Karpas-422 (cell line): Measurements from ENCODE around the gene OR8B2. TPM values are rescaled to one million over a fixed set of nuclear protein-coding genes. Genes with fewer than 3 reads are reported as not detected.
A peak's percentile ranks its signal among the peaks of the same experiment; 100 is the strongest.
"Not testable (repeated sequence)": the region's sequence is repeated elsewhere in the genome, so short reads cannot be mapped to it uniquely, and the experiment has no call there.

Experiments used
- DNase-seq: peaks from one replicate; pipeline ENCODE4 v3.0.0-alpha.2; 2015
- H2AFZ ChIP-seq: fragments of 200-600 bp; sonication (generic); 2 replicates; pipeline ENCODE4 v1.6.1; 2014; ENCODE audit warnings: antibody characterized with exemption, low read length, mixed read lengths
- H3K27ac ChIP-seq: fragments of 200-600 bp; sonication (generic); 2 replicates; pipeline ENCODE4 v1.5.1; 2014; ENCODE audit warnings: mild to moderate bottlenecking, low read length, moderate library complexity
- H3K27me3 ChIP-seq: fragments of 200-600 bp; sonication (generic); 2 replicates; pipeline ENCODE4 v1.6.1; 2014; ENCODE audit warnings: low read length, mixed read lengths
- H3K36me3 ChIP-seq: fragments of 200-600 bp; sonication (generic); 2 replicates; pipeline ENCODE4 v1.6.1; 2014; ENCODE audit warnings: low read length, mixed read lengths; ENCODE audit not compliant: insufficient read depth
- H3K4me1 ChIP-seq: fragments of 200-600 bp; sonication (generic); 2 replicates; pipeline ENCODE4 v1.6.1; 2014; ENCODE audit warnings: mild to moderate bottlenecking, low read length, mixed read lengths
- H3K4me2 ChIP-seq: fragments of 200-600 bp; sonication (generic); 2 replicates; pipeline ENCODE4 v1.6.1; 2014; ENCODE audit warnings: low read length, low read depth, mild to moderate bottlenecking; ENCODE audit not compliant: poor library complexity, severe bottlenecking
- H3K4me3 ChIP-seq: fragments of 200-600 bp; sonication (generic); 2 replicates; pipeline ENCODE4 v1.5.1; 2014; ENCODE audit warnings: mild to moderate bottlenecking, antibody characterized with exemption, low read length, mixed read lengths
- H3K79me2 ChIP-seq: fragments of 200-600 bp; sonication (generic); 2 replicates; pipeline ENCODE4 v1.6.1; 2014; ENCODE audit warnings: mild to moderate bottlenecking, low read length, mixed read lengths
- H3K9ac ChIP-seq: fragments of 200-600 bp; sonication (generic); 2 replicates; pipeline ENCODE4 v1.6.0; 2014; ENCODE audit warnings: low read length
- H3K9me2 ChIP-seq: fragments of 200-600 bp; sonication (generic), shearing (Covaris generic); replicated peaks from 2 replicates; pipeline ENCODE4 v1.6.0; 2014; ENCODE audit warnings: mild to moderate bottlenecking, low read length, moderate library complexity; ENCODE audit not compliant: insufficient read depth
- H3K9me3 ChIP-seq: fragments of 300-700, 200-600 bp; sonication (generic); 2 replicates; pipeline ENCODE4 v1.6.1; 2014; ENCODE audit warnings: low read length, mixed read lengths
- H4K20me1 ChIP-seq: fragments of 200-600 bp; sonication (generic); 2 replicates; pipeline ENCODE4 v1.6.1; 2014; ENCODE audit warnings: mild to moderate bottlenecking, antibody characterized with exemption, low read length, low read depth; ENCODE audit not compliant: insufficient read depth
- total RNA-seq: library from RNA; depleted of rRNA; stranded (reverse); fragments of >200 nt; shearing (Covaris generic); gene quantifications from 2 replicates; pipeline ENCODE4 v1.2.3, GENCODE V29; 2014; ENCODE audit warnings: low replicate concordance; rRNA removed

OR8B2 gene
- total RNA-seq, result not detected in 2 replicates

- Histone ChIP-seq H4K20me1 (no peaks in the 10 kb centered on the region), H3K4me1 (no peaks in the 10 kb centered on the region), H3K9me3 (no peaks in the 10 kb centered on the region), H3K4me2 (no peak within 1 kb of the TSS), H3K9me2 (no peaks in the 10 kb centered on the region), H3K9ac (no peak within 1 kb of the TSS), H2AFZ (no peak within 1 kb of the TSS), H3K4me3 (no peak within 1 kb of the TSS), H3K79me2 (no peaks in the 10 kb centered on the region), H3K36me3 (no peaks in the 10 kb centered on the region), H3K27ac (no peak within 1 kb of the TSS), H3K27me3 (no peaks in the 10 kb centered on the region)
- no peak for DNase-seq
Measured at GRCh38 chr11:124384399-124384798, at the start of gene OR8B2. OR8B2 (minus strand) TSS chr11:124384499; CDS start chr11:124383343, 1,156 bp downstream.

- H3K4me3 ChIP-seq, result no peak overlapping the region
- no peak overlapping the region for H3K9ac ChIP-seq
- no peaks in the 10 kb centered on the region for H3K9me3 ChIP-seq
- no peaks in the 10 kb centered on the region for H3K27me3 ChIP-seq
- no peak overlapping the region for H2AFZ ChIP-seq
- no peaks in the 10 kb centered on the region for H3K36me3 ChIP-seq
- no peak overlapping the region for H3K4me2 ChIP-seq
- no peaks in the 10 kb centered on the region for H3K79me2 ChIP-seq
- H3K9me2 ChIP-seq, result no peaks in the 10 kb centered on the region
- H4K20me1 ChIP-seq, result no peaks in the 10 kb centered on the region
- no peak for DNase-seq
- no peak overlapping the region for H3K27ac ChIP-seq
- H3K4me1 ChIP-seq, result no peaks in the 10 kb centered on the region
Measured at GRCh38 chr11:124429599-124429998, 45.3 kb upstream of the OR8B2 start.

- no peaks in the 10 kb centered on the region for H3K27me3 ChIP-seq
- H3K9me3 ChIP-seq, result no peaks in the 10 kb centered on the region
Measured at GRCh38 chr11:124424384-124424921, 40.2 kb upstream of the OR8B2 start, which contains the start of gene OR8B4. OR8B4 (minus strand) TSS chr11:124424871; CDS start chr11:124424871, 0 bp downstream.

GRCh38 chr11:124421043-124421442 lies 36.7 kb upstream of the OR8B2 start:
- no peaks in the 10 kb centered on the region for H3K9me2 ChIP-seq
- no peaks in the 10 kb centered on the region for H3K27me3 ChIP-seq
- no peak for DNase-seq
- H2AFZ ChIP-seq, result no peak overlapping the region
- no peak overlapping the region for H3K4me3 ChIP-seq
- no peaks in the 10 kb centered on the region for H3K4me1 ChIP-seq
- no peak overlapping the region for H3K9ac ChIP-seq
- H3K4me2 ChIP-seq, result no peak overlapping the region
- H3K36me3 ChIP-seq, result no peaks in the 10 kb centered on the region
- H3K9me3 ChIP-seq, result no peaks in the 10 kb centered on the region
- no peak overlapping the region for H3K27ac ChIP-seq
- H3K79me2 ChIP-seq, result no peaks in the 10 kb centered on the region
- H4K20me1 ChIP-seq, result no peaks in the 10 kb centered on the region

More at GRCh38 chr11:124424384-124424921, 40.2 kb upstream of the OR8B2 start, which contains the start of gene OR8B4:
- Histone ChIP-seq H2AFZ (no peak within 1 kb of the TSS), H3K27ac (no peak within 1 kb of the TSS), H3K9ac (no peak within 1 kb of the TSS), H4K20me1 (no peaks in the 10 kb centered on the region), H3K4me2 (no peak within 1 kb of the TSS), H3K4me1 (no peaks in the 10 kb centered on the region), H3K79me2 (no peaks in the 10 kb centered on the region), H3K4me3 (no peak within 1 kb of the TSS), H3K36me3 (no peaks in the 10 kb centered on the region), H3K9me2 (no peaks in the 10 kb centered on the region)
- no peak for DNase-seq

GRCh38 chr11:124415356-124415923 lies 31.1 kb upstream of the OR8B2 start:
- H3K79me2 ChIP-seq, result no peaks in the 10 kb centered on the region
- H3K9me2 ChIP-seq, result no peaks in the 10 kb centered on the region
- no peaks in the 10 kb centered on the region for H3K9me3 ChIP-seq
- no peak overlapping the region for H3K27ac ChIP-seq
- no peak overlapping the region for H2AFZ ChIP-seq
- H3K27me3 ChIP-seq, result no peaks in the 10 kb centered on the region
- H3K4me2 ChIP-seq, result no peak overlapping the region
- no peak overlapping the region for H3K4me3 ChIP-seq
- no peaks in the 10 kb centered on the region for H4K20me1 ChIP-seq
- no peaks in the 10 kb centered on the region for H3K36me3 ChIP-seq
- H3K9ac ChIP-seq, result no peak overlapping the region
- no peaks in the 10 kb centered on the region for H3K4me1 ChIP-seq
- DNase-seq, result peak; percentile 45

- Histone ChIP-seq H3K36me3 (no peaks in the 10 kb centered on the region), H3K4me1 (no peaks in the 10 kb centered on the region), H3K9ac (no peak overlapping the region), H4K20me1 (no peaks in the 10 kb centered on the region), H3K27me3 (no peaks in the 10 kb centered on the region), H3K4me2 (no peak overlapping the region), H3K9me2 (no peaks in the 10 kb centered on the region), H3K9me3 (no peaks in the 10 kb centered on the region), H2AFZ (no peak overlapping the region), H3K4me3 (no peak overlapping the region), H3K27ac (no peak overlapping the region), H3K79me2 (no peaks in the 10 kb centered on the region)
- no peak for DNase-seq
Measured at GRCh38 chr11:124409906-124410305, 25.6 kb upstream of the OR8B2 start.

GRCh38 chr11:124405581-124405980 lies 21.3 kb upstream of the OR8B2 start:
- Histone ChIP-seq H3K9me3 (no peaks in the 10 kb centered on the region), H3K4me3 (no peak overlapping the region), H3K9ac (no peak overlapping the region), H3K4me2 (no peak overlapping the region), H2AFZ (no peak overlapping the region), H3K79me2 (no peaks in the 10 kb centered on the region), H3K27me3 (no peaks in the 10 kb centered on the region), H3K4me1 (no peaks in the 10 kb centered on the region), H3K27ac (no peak overlapping the region), H3K36me3 (no peaks in the 10 kb centered on the region), H4K20me1 (no peaks in the 10 kb centered on the region), H3K9me2 (no peaks in the 10 kb centered on the region)
- no peak for DNase-seq

- not testable (repeated sequence) for H3K4me2 ChIP-seq, H2AFZ ChIP-seq, DNase-seq, H3K4me3 ChIP-seq, H3K4me1 ChIP-seq, H3K27ac ChIP-seq, H3K36me3 ChIP-seq, H4K20me1 ChIP-seq, H3K27me3 ChIP-seq, H3K9me3 ChIP-seq, H3K9me2 ChIP-seq, H3K79me2 ChIP-seq, H3K9ac ChIP-seq
Measured at GRCh38 chr11:124403186-124403585, 18.9 kb upstream of the OR8B2 start.
